Upper lobe of left lung (tissue), 6 donors: ENCODE data around the gene TCEA3. TPM values are rescaled to one million over a fixed set of nuclear protein-coding genes. Genes with fewer than 3 reads are reported as not detected.

Source experiments
- ATAC-seq, 2 donors: fragments of 200-7000 bp; cut with Tn5 transposase; one replicate each; pipeline ENCODE4 v1.9.1; 2022; ENCODE audit warnings: mild to moderate bottlenecking in 2 of 2, moderate library complexity in 2 of 2; ENCODE audit not compliant: low FRiP score in 2 of 2
- DNase-seq, 2 donors: peaks; one replicate each; pipeline ENCODE4 v3.0.0-alpha.2; 2019 to 2020
- H3K27ac ChIP-seq, 4 donors: fragments of 200-600 bp; sonication (generic); one replicate each; pipeline ENCODE4 v1.5.1; 2016 to 2019
- H3K27me3 ChIP-seq, 4 donors: fragments of 200-600 bp; sonication (generic); one replicate each; pipeline ENCODE4 v1.5.1; 2017 to 2019
- H3K36me3 ChIP-seq, 4 donors: fragments of 200-600 bp; sonication (generic); one replicate each; pipeline ENCODE4 v1.5.1; 2016 to 2019
- H3K4me1 ChIP-seq, 4 donors: fragments of 200-600 bp; sonication (generic); one replicate each; pipeline ENCODE4 v1.5.1; 2018 to 2019
- H3K4me3 ChIP-seq, 4 donors: fragments of 200-600 bp; sonication (generic); one replicate each; pipeline ENCODE4 v1.5.1; 2017 to 2019; ENCODE audit warnings: mild to moderate bottlenecking in 2 of 4, moderate library complexity in 1 of 4
- H3K9me3 ChIP-seq, 4 donors: fragments of 200-600 bp; sonication (generic); one replicate each; pipeline ENCODE4 v1.5.1; 2018 to 2019
- CTCF ChIP-seq, 6 experiments: fragments of 450-650 bp in 4 of 6; fragments of 200-600 bp in 2 of 6; sonication (generic) in 2 of 6; IDR thresholded peaks; one replicate each; pipeline ENCODE4 v1.5.1; 2016 to 2019; ENCODE audit warnings: antibody characterized with exemption in 6 of 6
- EP300 ChIP-seq, 4 donors: sonication (generic); formaldehyde crosslinking; IDR thresholded peaks; one replicate each; pipeline ENCODE4 v1.5.1; 2017; ENCODE audit warnings: antibody characterized with exemption in 4 of 4, control low read depth in 2 of 4
- POLR2A ChIP-seq, 4 donors: fragments of 450-650 bp; IDR thresholded peaks; one replicate each; pipeline ENCODE4 v1.5.1; 2016 to 2017; ENCODE audit warnings: antibody characterized with exemption in 4 of 4, mild to moderate bottlenecking in 2 of 4
- POLR2AphosphoS5 ChIP-seq, 2 donors: sonication (generic); formaldehyde crosslinking; IDR thresholded peaks; one replicate each; pipeline ENCODE4 v1.5.1; 2017; ENCODE audit warnings: antibody characterized with exemption in 2 of 2
- WGBS, 2 donors: methylation state at CpG; one replicate each; pipeline ENCODE4 v1.1.5; 2017 to 2018; 5-methylcytosine and 5-hydroxymethylcytosine counted together
- total RNA-seq, 6 donors: library from RNA; depleted of rRNA in 4 of 6; stranded (reverse); fragments of >200 nt in 4 of 6; gene quantifications; one replicate each; pipeline versions ENCODE4 v1.1.0 to v1.2.1, GENCODE V29; 2016 to 2021
- donor health status: DM: no; HTN: no; CAD: no; lungs with moderate emphysema.
- donor health status: DM: no; HTN: yes; CAD: no; lungs with severe emphysema.

The TCEA3 gene
- total RNA-seq, 6 donors from 2014 or later: 32.5 to 141 (median 42.9) TPM

GRCh38 chr1:23436520-23437354 is 12.2 kb upstream of the TCEA3 start:
- H3K4me3 ChIP-seq: no peak overlapping the region
- H3K4me1 ChIP-seq: peaks cover 0 to 9% (median 3%) of the 10 kb centered on the region in 4 donors
- H3K27me3 ChIP-seq: no peaks in the 10 kb centered on the region
- TF ChIP-seq EP300 (IDR thresholded peaks at IDR 0.05) (no peak), POLR2AphosphoS5 (IDR thresholded peaks at IDR 0.05) (peak in 1 of 2 donors; percentile 1)
- DNase-seq (peak; percentile 86 to 91), ATAC-seq (peak; percentile 53 to 83)
- H3K9me3 ChIP-seq: no peaks in the 10 kb centered on the region
- H3K36me3 ChIP-seq: peaks cover 0 to 63% (median 22%) of the 10 kb centered on the region in 4 donors
- peak overlapping the region; percentile 48 to 77 (median 54) for H3K27ac ChIP-seq
- 75% methylated on average over 13 to 38 of the region's 49 CpGs for WGBS, 2 donors

GRCh38 chr1:23434260-23434775 is 9.8 kb upstream of the TCEA3 start:
- 80 to 85% methylated on average over 7 of the region's 7 CpGs for WGBS, 2 donors
- Histone ChIP-seq H3K4me3 (no peak overlapping the region), H3K36me3 (peaks cover 0 to 70% (median 21%) of the 10 kb centered on the region in 4 donors), H3K27me3 (no peaks in the 10 kb centered on the region), H3K9me3 (no peaks in the 10 kb centered on the region), H3K4me1 (peaks cover 0 to 9% (median 3%) of the 10 kb centered on the region in 4 donors), H3K27ac (no peak overlapping the region)
- TF ChIP-seq POLR2AphosphoS5 (IDR thresholded peaks at IDR 0.05): no peak
- TF ChIP-seq EP300 (IDR thresholded peaks at IDR 0.05): no peak
- no peak for TF ChIP-seq CTCF (IDR thresholded peaks at IDR 0.05)
- TF ChIP-seq POLR2A (IDR thresholded peaks at IDR 0.05): no peak
- no peak for DNase-seq
- no peak for ATAC-seq

- WGBS, 2 donors: 88 to 90% methylated on average over 7 to 10 of the region's 10 CpGs
- no peak for ATAC-seq
- H3K27ac ChIP-seq: no peak overlapping the region
- H3K4me1 ChIP-seq: peaks cover 0 to 9% (median 3%) of the 10 kb centered on the region in 4 donors
- H3K9me3 ChIP-seq: no peaks in the 10 kb centered on the region
- TF ChIP-seq POLR2AphosphoS5 (IDR thresholded peaks at IDR 0.05) (no peak), CTCF (IDR thresholded peaks at IDR 0.05) (no peak), POLR2A (IDR thresholded peaks at IDR 0.05) (no peak), EP300 (IDR thresholded peaks at IDR 0.05) (no peak)
- DNase-seq: no peak
- H3K27me3 ChIP-seq: no peaks in the 10 kb centered on the region
- peaks cover 0 to 60% (median 19%) of the 10 kb centered on the region in 4 donors for H3K36me3 ChIP-seq
- H3K4me3 ChIP-seq: no peak overlapping the region
Measured at GRCh38 chr1:23433122-23433521, 8.6 kb upstream of the TCEA3 start.

GRCh38 chr1:23431431-23431830 is 6.9 kb upstream of the TCEA3 start:
- no peak overlapping the region for H3K27ac ChIP-seq
- H3K4me1 ChIP-seq: peaks cover 0 to 7% (median 1%) of the 10 kb centered on the region in 4 donors
- DNase-seq: no peak
- 93 to 100% methylated on average over 2 to 5 of the region's 5 CpGs for WGBS, 2 donors
- no peak for ATAC-seq
- H3K4me3 ChIP-seq: no peak overlapping the region
- no peaks in the 10 kb centered on the region for H3K9me3 ChIP-seq
- H3K36me3 ChIP-seq: peaks cover 0 to 55% (median 19%) of the 10 kb centered on the region in 4 donors
- H3K27me3 ChIP-seq: no peaks in the 10 kb centered on the region
- no peak for TF ChIP-seq EP300 (IDR thresholded peaks at IDR 0.05)
- TF ChIP-seq POLR2AphosphoS5 (IDR thresholded peaks at IDR 0.05): no peak
- no peak for TF ChIP-seq CTCF (IDR thresholded peaks at IDR 0.05)
- no peak for TF ChIP-seq POLR2A (IDR thresholded peaks at IDR 0.05)

- DNase-seq (no peak), ATAC-seq (no peak)
- no peak overlapping the region for H3K4me3 ChIP-seq
- H3K27me3 ChIP-seq: no peaks in the 10 kb centered on the region
- TF ChIP-seq POLR2AphosphoS5 (IDR thresholded peaks at IDR 0.05): no peak
- TF ChIP-seq POLR2A (IDR thresholded peaks at IDR 0.05): no peak
- no peak for TF ChIP-seq CTCF (IDR thresholded peaks at IDR 0.05)
- TF ChIP-seq EP300 (IDR thresholded peaks at IDR 0.05): no peak
- H3K9me3 ChIP-seq: no peaks in the 10 kb centered on the region
- peaks cover 0 to 5% (median 0%) of the 10 kb centered on the region in 4 donors for H3K4me1 ChIP-seq
- peaks cover 0 to 50% (median 19%) of the 10 kb centered on the region in 4 donors for H3K36me3 ChIP-seq
- 95 to 96% methylated on average over 10 to 12 of the region's 12 CpGs for WGBS, 2 donors
- no peak overlapping the region for H3K27ac ChIP-seq
Measured at GRCh38 chr1:23430803-23431202, 6.3 kb upstream of the TCEA3 start.
